HG03521 (cell line): ENCODE measurements around the gene SVOP.

Experiments
- ATAC-seq: cut with Tn5 transposase; IDR thresholded peaks from one replicate; pipeline ENCODE4 v1.9.1; 2021; ENCODE audit warnings: mild to moderate bottlenecking, moderate library complexity; ENCODE audit not compliant: unreplicated experiment

The SVOP gene

GRCh38 chr12:108980831-108981618 lies 39.8 kb downstream of the SVOP start:
- no peak for ATAC-seq

DNA sequence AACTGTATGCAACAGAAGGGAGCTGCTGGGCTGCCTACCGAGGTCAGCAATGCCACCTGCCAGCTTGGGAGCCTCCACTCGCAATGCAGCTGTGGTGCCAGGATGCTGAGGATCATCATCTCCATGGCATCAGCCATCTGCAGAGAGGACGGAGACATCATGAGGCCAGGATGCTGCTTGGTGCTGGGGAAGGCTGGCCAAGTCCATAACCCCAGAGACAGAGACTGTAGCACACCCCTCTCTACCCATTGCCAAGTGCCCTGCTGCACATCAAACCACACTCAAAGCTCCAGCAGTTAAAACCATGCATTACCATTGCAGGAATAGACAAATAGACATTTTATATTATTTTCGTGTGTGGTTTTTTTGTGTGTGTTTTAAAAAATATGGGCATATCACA lies 43.5 kb downstream of the SVOP start:
- no peak for ATAC-seq

GRCh38 chr12:108975024-108975593 lies 45.8 kb downstream of the SVOP start:
- ATAC-seq: no peak

DNA sequence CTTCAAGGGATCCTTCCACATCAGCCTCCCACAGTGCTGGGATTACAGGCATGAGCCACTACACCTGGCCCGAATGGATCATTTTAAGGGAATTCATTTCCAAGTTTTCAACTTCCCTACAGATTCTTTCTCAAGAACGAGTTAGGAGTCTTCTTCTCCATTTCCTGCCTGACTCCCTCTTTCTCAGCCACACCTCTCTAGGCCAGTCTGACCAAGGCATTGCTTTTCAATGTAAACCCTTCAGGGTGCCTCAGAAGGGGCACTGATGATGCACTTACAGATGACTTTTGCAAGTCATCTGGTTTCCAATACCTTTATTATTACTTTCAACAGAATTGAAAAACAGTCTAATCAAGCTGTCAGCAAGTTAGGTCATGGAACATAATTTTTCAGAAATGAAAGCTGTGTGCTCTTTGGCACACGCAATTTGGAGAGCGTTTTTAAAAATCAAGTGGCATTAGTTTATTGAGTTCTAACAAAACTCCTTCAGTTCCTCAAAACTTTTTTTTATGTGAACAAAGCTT lies 47.2 kb downstream of the SVOP start:
- no peak for ATAC-seq

- ATAC-seq: no peak
Observed at GRCh38 chr12:108972358-108972757, 48.5 kb downstream of the SVOP start.

- ATAC-seq: no peak
Observed at GRCh38 chr12:108969622-108970021, 51.2 kb downstream of the SVOP start.

DNA sequence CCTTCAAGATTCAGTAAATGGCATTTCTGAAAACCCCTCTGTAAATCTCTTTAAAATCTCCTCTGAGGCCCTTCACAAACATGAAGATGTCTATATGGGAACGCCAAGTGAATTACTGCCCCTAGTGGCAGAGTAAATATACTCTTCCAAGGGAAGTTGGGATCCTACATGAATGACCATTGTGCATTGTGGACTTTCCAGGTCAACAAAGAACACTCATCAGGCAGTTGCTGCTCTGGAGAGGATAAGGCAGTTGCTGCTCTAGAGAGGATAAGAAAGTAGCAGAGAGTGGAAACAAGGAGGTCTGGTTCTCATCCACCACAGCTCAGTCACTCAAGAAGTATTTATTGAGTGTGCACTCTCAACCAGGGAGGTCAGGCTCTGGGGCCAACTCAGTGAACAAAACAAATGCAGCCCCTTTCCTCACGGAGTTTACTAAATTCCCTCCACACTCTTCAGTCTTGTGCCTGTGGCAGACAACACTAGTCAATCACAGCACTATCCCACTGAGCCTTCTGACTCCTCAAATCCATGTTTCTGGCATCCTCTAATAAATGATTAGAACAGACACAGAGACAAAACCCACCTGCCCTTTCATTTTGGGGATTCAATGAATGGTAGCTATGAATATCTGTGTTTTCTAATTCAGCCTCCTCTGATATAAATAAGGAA lies 52.9 kb downstream of the SVOP start:
- ATAC-seq: no peak

- no peak for ATAC-seq
Observed at GRCh38 chr12:108966378-108967151, 54.3 kb downstream of the SVOP start.

DNA sequence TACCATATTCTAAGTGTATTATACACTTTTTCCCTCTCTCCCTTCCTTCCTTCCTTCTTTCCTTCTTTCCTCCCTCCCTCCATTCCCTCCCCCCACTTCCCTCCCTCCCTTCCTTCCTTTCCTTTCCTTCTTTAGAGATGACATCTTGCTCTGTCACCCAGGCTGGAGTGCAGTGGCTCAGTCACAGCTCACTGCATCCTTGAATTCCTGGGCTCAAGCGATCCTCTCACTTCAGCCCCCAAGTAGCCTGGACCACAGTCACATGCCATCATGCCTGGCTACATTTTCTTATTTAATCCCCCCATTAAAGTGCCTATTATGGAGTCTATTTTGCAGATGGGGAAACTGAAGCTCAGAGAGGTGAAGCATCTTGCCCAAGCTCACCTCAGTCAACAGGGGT lies 55.0 kb downstream of the SVOP start:
- no peak for ATAC-seq

GRCh38 chr12:108964371-108965352 lies 56.2 kb downstream of the SVOP start:
- ATAC-seq: no peak

GRCh38 chr12:108962256-108962655 lies 58.6 kb downstream of the SVOP start:
- no peak for ATAC-seq

GRCh38 chr12:108959748-108960655 lies 60.9 kb downstream of the SVOP start:
- ATAC-seq: no peak

DNA sequence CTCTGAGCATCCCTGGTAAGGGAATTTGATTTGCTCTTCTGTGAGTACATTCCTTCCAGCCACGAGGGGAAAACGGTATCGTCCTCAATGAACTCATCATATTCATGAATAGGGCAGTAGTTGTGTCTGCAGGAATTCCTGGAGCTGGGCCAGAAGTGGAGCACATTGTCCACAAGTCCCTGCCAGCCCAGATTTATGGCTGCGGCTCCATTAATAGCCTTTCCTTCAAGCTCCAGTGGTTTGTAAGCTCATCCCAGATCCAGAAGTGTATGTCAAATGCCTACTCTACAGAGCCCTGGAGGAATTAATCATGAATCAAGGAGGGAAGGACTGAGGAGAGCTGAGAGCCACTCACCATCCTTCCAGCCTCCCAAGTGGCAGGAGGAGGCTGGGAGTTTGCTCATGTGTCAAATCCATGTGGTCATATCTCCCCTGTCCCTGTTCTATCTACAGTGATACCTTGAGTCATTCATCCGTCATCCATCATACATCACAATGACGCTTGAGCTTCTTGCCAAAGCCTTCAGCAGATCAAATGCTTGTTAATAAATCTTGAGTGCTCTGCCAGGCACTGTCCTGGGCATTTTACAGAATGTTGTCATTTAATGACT lies 65.5 kb downstream of the SVOP start:
- no peak for ATAC-seq

GRCh38 chr12:108950991-108951739 lies 69.7 kb downstream of the SVOP start:
- ATAC-seq: no peak

GRCh38 chr12:108949976-108950375 lies 70.9 kb downstream of the SVOP start:
- no peak for ATAC-seq

- no peak for ATAC-seq
Observed at GRCh38 chr12:108948367-108948766, 72.5 kb downstream of the SVOP start.

GRCh38 chr12:108947097-108947496 lies 73.8 kb downstream of the SVOP start:
- ATAC-seq: no peak

DNA sequence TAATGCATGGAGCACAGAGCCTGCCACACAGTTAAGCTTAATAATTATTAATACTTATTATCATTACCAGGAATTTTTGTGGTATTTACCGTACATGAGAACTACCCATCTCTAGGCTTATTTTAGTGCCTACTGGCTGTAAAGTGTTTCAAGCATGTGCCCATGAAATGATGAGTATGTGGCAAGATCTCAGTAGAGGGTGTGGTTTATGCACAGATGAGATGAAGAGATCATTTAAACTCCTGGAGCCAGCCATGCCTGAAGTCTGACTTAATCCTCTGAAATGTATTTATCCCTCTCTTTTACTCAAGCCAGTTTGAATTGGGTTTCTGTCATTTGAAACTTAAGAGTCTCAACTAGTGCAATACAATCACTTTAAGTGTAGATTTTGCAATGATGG lies 80.7 kb downstream of the SVOP start:
- no peak for ATAC-seq
